ENCODE results near the gene ELFN2.

GRCh38 chr22:37464181-37464580 lies 36.9 kb upstream of the ELFN2 start:
- TF ChIP-seq CTCF (IDR thresholded peaks at IDR 0.05) = no peak
- no peak for TF ChIP-seq POLR2A (IDR thresholded peaks at IDR 0.05)
